ENCODE measurements around the gene SMC2.

GRCh38 chr9:104091116-104091515 lies 3.0 kb upstream of the SMC2 start:
- no peak for TF ChIP-seq CTCF (IDR thresholded peaks at IDR 0.05)
- TF ChIP-seq POLR2A (IDR thresholded peaks at IDR 0.05) = no peak
